ENCODE measurements around the gene NFYB.

NFYB gene

DNA sequence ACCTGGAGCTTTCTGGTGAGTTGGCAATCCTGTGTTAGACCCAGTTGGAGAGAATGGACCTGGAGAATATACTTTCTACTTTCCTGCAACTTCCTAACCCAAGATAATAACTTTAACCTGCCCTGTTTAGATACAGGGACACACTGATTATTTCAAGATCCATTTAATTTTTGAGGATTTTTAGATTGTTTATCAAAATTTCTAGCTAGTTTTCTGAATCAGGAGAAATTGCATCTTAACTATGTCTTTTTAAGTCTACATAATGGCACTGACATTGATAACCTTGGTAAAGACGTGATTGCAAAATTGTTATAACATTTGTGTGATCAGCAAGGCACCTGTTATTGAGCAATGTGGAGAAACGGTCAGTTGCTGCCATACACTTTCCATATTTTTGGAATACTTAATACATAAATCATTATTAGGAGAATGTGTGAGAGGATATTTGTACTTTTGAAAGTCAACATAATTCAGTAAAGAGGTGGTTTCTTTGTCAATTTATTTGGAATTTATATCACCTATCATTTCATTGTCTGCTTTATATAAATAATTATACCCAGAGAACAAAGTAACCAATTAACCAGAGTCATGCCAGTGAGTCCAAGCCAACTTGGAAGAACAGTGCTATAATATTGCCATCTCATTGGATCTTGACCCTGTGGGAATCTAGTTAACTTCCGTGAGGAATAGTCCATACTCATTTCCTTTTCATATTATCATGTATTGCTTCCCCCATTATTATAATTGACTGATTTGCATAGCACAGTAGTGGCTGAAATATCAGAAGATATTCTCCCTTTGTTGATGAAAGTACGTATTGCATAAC is 28.4 kb downstream of the NFYB start:
- DNase-seq, result no peak

DNA sequence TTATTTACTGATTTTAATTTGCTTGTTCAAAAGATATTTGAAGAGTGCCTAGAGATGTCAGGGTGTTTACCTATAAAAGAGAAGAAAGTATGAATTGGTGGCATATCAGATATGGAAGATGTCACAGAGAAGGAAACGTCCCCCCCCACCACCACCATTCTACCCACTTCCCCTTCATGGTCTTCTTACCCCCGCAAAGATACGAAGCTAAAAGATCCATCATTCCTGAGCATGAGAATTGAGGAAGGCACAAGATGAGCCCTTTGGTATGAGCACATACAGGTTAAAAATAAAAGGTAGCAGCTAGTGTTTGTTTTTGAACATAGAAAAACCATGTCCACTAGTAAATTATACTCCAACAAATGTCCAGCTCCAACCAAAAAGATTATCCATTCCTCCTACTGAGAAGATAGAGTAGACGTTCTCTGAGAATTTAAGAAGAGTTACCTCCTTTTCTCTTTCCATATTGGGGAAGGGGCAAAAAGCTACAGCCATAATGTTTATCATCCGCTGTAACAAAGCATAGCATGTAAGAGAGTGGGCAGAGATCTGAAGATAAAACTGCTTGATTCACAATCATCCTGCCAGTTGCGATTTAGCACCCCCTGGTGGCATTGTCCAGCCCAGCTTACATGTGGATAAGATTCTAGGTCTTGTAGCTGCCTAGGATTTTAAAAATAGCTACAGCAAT is 29.1 kb downstream of the NFYB start:
- peak; percentile 76 for DNase-seq

DNA sequence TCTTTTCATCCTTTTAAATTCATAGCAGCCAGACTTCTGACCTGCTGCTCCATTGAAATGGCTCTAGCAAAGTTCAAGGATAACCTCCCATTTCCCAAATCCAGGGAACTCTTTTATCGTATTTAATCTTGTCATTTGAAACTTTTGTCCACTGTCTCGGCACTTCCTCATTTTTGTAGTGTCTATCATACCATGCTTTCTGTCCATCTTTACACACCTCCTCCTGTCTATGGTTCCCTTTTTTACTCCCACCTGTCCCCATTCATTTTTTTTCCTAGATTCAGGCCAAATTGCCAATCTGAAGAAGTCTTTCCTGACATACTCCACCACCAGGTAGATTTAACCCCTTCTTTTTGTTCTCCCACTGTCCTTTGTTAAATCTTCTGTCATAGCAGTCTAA is 31.0 kb downstream of the NFYB start:
- no peak for DNase-seq

DNA sequence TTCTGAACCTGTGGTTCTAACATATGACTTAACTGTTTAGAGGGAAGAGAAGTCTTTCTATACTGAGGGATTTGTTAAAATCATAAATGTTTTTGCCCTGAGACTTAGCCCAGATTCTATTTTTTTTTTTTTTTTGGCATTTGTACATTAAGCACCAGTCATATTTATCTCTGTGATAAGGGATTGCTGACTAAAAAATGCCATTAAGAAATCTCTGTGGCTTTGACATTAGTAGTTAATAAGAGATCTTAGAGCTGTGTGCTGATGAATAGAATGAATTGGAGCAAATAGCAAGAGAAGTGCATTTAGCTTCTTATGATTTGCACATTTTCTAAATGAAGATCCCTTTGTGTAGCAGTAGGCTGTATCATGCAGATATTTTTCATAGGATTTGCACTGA is 32.5 kb downstream of the NFYB start:
- no peak for DNase-seq

DNA sequence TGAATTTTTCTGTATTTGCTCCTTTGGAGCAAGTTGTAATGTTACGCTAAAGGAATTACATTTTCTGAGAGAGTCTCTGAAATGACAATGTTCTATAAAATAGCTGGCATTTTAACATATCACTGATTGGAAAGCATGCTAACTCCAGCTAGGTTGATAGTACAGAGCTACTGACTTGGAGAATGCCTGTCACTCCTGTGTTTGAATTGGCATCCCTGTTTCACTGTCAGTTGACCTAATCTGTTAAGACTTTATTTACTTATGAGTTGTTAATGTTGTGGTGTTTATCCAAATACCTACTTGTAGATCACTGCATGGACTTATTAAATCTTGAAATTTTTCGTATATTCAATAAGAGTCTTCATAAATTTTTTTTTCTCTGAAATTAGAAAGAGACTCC is 40.1 kb downstream of the NFYB start:
- no peak for DNase-seq

DNA sequence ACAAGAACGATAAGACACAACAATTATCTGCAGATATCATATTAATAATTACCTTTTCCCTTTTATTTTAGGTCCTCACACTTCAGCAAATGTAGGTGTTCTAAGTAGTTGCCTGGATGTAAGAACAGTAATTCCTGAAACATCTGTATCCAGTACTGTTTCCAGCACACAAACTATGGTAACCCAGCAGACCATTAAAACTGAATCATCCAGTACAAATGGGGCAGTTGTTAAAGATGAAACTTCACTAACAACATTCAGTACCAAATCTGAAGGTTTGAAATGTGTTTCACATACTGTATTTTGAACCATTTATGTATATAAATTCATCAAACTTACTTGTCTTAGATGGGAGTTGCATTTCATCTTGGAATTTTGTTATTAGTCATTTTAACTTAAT is 42.7 kb downstream of the NFYB start:
- no peak for DNase-seq

DNA sequence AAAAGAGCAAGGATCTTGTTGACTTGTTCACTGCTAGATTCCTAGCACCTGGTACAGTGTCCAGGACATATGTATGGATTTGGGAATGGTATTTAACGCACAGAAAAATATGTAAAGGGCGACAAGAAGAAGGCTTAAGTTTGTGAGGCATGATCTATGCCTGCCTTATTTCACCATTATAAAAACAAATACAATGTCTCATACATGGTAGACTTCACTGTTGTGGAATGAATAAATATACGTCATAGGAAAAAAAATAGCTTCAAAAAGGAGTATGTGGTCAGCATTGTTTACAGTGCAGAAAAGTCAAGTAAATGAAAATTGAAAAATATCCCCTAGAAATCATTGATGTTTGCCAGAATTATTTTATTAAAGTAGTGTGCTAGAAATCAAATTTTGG is 43.7 kb downstream of the NFYB start:
- DNase-seq, result peak; percentile 38

DNA sequence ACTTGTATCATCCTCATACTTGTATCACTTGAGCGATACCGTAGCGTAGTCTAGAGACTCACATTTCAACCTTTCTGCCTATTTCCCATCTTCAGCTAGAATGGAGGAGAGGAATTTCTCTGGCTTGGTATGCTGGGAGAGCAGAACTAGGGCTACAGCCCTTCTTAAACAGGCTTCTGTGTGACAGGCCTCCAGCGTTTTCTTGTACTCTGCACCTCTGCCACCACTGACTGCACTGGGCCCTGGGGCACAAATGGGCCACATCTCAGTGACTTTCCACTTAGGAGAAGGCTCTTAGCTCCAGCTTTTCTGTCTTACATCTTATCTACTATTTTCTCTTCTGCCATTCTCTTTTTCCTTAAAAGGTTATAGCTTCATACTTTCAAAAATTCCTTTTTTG is 46.9 kb downstream of the NFYB start:
- DNase-seq, result no peak

DNA sequence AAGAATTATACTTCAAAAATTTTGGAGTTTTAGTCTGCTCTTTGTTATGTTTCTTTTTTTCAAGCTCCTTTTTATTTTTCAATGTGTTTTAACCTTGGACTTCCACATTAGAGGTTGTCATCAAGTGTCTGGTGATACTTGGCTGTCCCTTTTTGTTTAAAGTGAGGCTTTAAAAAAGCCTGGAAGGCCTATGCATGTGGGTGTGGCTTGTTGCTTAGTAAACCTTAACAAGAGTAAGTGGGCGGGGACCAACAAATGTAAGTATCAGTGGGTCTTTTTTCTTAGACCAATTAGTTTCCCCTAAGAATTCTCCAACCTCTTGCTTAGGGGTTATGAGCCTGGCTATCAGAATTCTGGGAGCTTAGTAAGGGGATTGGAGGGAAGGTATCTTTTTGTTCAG is 47.3 kb downstream of the NFYB start:
- no peak for DNase-seq

DNA sequence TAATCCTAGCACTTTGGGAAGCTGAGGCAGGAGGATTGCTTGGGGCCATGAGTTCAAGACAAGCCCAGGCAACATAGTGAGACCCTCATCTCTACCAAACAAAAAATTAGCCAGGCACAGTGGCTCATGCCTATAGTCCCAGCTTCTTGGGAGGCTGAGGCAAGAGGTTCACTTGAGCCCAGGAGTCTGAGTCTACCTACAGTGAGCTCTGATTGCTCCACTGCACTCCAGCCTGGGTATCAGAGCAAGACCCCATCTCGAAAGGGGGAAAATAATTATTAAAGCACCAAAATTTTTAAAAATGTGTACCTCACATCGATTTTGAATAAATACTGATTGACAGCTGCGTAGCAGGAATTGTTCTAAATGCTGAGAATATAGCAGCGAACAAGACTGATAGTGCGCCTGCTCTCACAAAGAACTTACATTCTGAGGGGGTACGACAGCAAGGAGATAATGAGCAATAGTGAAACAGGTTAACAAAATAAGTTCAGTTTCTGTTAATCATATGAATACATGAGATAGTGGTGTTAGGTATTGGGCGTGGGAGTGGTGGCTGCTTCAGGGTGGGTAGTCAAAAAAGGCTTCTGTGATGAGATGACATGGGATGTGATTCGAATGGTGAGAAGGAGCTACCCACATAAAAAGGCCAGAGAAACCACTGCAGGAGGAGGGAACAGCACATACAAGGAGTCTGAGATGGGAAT is 54.1 kb downstream of the NFYB start:
- DNase-seq, result no peak

DNA sequence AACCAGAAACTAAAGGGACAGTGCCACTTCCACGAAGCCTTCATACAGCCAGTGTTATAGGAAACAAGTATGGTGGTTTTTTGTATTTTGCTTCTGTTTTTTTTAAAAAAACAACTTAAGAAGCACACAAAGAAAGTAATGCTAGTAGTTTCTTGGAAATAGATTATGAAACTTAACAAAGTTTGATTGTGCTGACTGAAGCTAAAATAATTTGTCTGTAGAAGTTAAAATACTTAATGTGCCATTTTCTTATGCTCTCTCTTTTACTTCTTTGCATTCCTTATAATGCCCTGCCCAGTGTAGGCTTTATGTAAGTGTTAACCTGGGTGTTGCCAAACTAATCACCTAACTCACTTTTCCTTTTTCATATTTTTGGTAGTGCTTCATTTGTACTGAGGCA is 57.2 kb downstream of the NFYB start:
- no peak for DNase-seq

DNA sequence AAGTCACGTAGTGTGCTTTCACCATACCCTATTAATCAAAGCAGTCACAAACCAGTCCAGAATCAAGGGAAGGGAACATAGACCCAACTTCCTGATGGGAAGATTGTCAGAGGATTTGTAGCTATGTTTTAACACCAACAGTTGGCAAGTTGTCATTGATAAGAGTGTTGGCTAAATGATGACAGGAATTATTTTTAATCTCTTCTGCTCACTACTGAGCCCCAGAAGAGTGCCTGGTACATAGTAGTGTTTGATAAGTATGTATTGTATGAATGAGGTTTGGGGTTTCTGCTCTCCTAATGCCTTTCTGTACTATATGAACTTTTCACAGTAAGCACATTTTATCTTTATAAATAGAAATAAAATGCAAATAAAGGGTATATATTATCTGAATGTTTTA is 59.0 kb downstream of the NFYB start:
- DNase-seq, result no peak

DNA sequence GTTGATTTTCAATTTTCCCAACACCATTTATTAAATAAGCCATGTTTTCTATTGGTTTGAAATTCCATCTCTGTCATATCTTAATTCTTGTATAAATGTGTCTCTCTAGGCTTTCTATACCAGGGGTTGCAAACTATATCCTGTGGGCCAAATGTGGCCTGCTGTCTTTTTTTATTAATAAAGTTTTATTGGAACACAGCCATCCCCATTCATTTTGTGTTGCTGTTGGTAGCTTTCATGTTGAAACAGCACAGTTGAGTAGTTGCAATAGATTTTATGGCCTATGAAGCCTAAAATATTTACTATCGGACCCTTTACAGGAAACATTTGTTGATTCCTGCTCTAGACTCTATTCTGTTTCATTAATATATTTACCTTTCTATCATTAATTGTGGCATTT is 64.3 kb downstream of the NFYB start:
- DNase-seq, result no peak

DNA sequence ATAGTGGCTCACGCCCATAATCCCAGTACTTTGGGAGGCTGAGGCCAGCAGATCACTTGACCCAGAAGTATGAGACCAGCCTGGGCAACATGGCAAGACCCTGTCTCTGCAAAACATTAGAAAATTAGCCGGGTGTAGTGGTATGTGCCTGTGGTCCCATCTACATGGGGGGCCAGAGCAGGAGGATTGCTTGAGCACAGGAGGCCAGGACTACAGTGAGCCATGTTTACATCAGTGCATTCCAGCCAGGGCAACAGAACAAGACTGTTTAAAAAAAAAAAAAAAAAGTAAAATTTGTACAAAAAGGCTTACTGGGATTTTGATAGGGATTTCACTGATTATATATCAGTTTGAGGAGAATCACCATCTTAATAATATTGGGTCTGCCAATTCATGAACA is 65.9 kb downstream of the NFYB start:
- no peak for DNase-seq
